ENCODE measurements around the gene TSC22D4. TPM values are rescaled to one million over a fixed set of nuclear protein-coding genes. Genes with fewer than 3 reads are reported as not detected.

Gene TSC22D4
- polyA plus RNA-seq, 2 of the 4 experiments (the other 2 are of a cell fraction), result 7.9 to 28.9 TPM

DNA sequence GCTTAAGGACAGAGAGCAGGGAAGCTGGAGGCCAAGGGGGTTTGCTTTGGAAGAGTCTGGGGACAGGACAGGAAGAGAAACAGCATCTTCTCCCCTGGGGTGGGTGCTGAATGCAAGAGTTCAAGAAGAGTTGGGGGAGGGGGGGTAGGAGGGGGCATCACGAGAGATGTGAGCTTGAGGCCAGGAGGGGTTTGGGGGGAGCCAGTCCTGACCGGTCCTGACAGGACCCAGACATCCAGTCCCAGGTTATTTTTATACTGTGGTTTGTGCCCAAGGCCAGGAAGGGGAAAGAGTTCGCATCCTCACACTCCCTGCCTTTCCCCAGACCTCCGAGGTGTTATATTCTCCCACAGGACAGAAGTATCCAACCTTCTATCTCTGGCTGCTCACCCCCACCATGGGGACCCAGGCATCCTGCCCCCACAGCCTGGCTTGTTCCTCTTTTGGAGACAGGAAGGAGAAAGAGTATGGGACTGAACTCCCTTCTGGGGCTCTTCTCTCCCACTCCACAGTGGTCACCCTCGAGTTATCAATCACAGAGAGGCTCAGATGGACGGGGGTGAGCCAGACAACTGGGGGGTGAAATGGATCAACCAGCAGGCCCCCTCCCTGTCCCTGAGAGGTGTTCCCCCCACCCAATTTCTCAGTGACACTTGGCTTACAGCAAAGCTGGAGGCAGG, 2.8 kb downstream of the TSC22D4 start:
- Histone ChIP-seq H3K27ac (no peak overlapping the region), H3K4me3 (no peak overlapping the region), H3K4me1 (peaks cover 33% of the 10 kb centered on the region), H3K4me2 (peak overlapping the region; percentile 74), H3K9me3 (no peaks in the 10 kb centered on the region)
- 51% methylated on average over 6 of the region's 6 CpGs for WGBS (ENCODE audit: missing lambda C conversion rate)
- no peak for ATAC-seq
- no peak for DNase-seq (ENCODE audit: low read depth in 1 of 2, low spot score in 1 of 2)
- ChIA-PET CTCF (interaction anchor here (0.6 to 8.5 kb wide), 8 partner anchors 8 to 370 kb away, joined by 3 to 127 read pairs (median 4); no protein-coding TSS in a partner anchor), POLR2A (no interaction called here)
- TF ChIP-seq, protein P1, sequence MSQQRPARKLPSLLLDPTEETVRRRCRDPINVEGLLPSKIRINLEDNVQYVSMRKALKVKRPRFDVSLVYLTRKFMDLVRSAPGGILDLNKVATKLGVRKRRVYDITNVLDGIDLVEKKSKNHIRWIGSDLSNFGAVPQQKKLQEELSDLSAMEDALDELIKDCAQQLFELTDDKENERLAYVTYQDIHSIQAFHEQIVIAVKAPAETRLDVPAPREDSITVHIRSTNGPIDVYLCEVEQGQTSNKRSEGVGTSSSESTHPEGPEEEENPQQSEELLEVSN (IDR thresholded peaks at IDR 0.05; ENCODE audit: borderline replicate concordance, low read depth), result no peak
- TF ChIP-seq JUN (IDR thresholded peaks at IDR 0.05) (no peak), EHMT2 (IDR thresholded peaks at IDR 0.05; ENCODE audit: low read depth) (no peak), MAZ (IDR thresholded peaks at IDR 0.05; ENCODE audit: borderline replicate concordance, low read depth, low read length) (no peak), NPAS2 (CRISPR knock-in tag; IDR thresholded peaks at IDR 0.05; ENCODE audit: borderline replicate concordance) (no peak), CBX2 (IDR thresholded peaks at IDR 0.05; ENCODE audit: borderline replicate concordance, low read depth) (no peak), ZFP36 (IDR thresholded peaks at IDR 0.05; ENCODE audit: borderline replicate concordance, partially characterized antibody) (no peak), CHD2 (IDR thresholded peaks at IDR 0.05; ENCODE audit: low read length, partially characterized antibody) (no peak), POLR2AphosphoS2 (conservative IDR thresholded peaks at IDR 0.05; ENCODE audit: low read length) (no peak), KDM5A (IDR thresholded peaks at IDR 0.05) (no peak), CHD4 (IDR thresholded peaks at IDR 0.05; ENCODE audit: borderline replicate concordance) (no peak), EP300 (IDR thresholded peaks at IDR 0.05) (no peak), CBX8 (IDR thresholded peaks at IDR 0.05) (no peak), FOXS1 (CRISPR knock-in tag; IDR thresholded peaks at IDR 0.05) (no peak), MYC (IDR thresholded peaks at IDR 0.05; ENCODE audit: borderline replicate concordance, low read length) (no peak), TP53 (CRISPR knock-in tag; IDR thresholded peaks at IDR 0.05) (no peak)
- TF ChIP-seq, protein P2, sequence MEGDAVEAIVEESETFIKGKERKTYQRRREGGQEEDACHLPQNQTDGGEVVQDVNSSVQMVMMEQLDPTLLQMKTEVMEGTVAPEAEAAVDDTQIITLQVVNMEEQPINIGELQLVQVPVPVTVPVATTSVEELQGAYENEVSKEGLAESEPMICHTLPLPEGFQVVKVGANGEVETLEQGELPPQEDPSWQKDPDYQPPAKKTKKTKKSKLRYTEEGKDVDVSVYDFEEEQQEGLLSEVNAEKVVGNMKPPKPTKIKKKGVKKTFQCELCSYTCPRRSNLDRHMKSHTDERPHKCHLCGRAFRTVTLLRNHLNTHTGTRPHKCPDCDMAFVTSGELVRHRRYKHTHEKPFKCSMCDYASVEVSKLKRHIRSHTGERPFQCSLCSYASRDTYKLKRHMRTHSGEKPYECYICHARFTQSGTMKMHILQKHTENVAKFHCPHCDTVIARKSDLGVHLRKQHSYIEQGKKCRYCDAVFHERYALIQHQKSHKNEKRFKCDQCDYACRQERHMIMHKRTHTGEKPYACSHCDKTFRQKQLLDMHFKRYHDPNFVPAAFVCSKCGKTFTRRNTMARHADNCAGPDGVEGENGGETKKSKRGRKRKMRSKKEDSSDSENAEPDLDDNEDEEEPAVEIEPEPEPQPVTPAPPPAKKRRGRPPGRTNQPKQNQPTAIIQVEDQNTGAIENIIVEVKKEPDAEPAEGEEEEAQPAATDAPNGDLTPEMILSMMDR (IDR thresholded peaks at IDR 0.05), result no peak
- TF ChIP-seq, protein P3, sequence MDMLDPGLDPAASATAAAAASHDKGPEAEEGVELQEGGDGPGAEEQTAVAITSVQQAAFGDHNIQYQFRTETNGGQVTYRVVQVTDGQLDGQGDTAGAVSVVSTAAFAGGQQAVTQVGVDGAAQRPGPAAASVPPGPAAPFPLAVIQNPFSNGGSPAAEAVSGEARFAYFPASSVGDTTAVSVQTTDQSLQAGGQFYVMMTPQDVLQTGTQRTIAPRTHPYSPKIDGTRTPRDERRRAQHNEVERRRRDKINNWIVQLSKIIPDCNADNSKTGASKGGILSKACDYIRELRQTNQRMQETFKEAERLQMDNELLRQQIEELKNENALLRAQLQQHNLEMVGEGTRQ (IDR thresholded peaks at IDR 0.05), result no peak
- no peak for FAIRE-seq

DNA sequence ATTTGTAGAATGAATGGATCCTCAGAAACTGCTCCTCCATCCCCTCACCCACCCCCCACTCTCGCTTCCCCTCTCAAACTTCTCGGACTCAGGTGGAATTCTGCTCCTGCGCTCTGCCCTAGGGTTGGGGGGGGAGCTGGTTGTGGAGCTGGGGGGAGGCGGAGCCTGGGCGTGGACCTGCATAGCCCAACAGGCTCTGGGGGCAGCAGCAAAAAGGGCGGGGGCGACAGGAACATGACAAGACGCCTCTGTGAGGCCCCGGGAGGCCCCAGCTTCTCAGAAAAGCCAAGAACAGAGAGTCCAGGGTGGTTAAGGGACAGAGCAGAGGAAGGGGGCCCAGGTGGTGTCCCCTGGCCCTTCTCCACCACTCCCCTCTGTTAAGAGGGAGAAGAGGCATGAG, 3.5 kb downstream of the TSC22D4 start:
- Histone ChIP-seq H3K4me2 (0 out of 3 replicates have a peak overlapping the region, but pooled peaks have one; percentile 74), H3K27ac (no peak overlapping the region), H3K9me3 (no peaks in the 10 kb centered on the region), H3K4me3 (no peak overlapping the region), H3K4me1 (peaks cover 33% of the 10 kb centered on the region)
- FAIRE-seq (no peak), DNase-seq (ENCODE audit: low read depth in 1 of 2, low spot score in 1 of 2) (no peak), ATAC-seq (no peak)
- WGBS (ENCODE audit: missing lambda C conversion rate), result 97% methylated on average over 9 of the region's 9 CpGs
- POLR2A ChIA-PET, result no interaction called here
- CTCF ChIA-PET, result interaction anchor here (0.6 to 8.5 kb wide), 8 partner anchors 7 to 219 kb away, joined by 3 to 127 read pairs (median 4); no protein-coding TSS in a partner anchor
- TF ChIP-seq POLR2A (IDR thresholded peaks at IDR 0.05; ENCODE audit: low read length) (no peak), KDM1A (IDR thresholded peaks at IDR 0.05; ENCODE audit: low read depth) (no peak), FOSL2 (IDR thresholded peaks at IDR 0.05) (no peak), FOSL2 (CRISPR knock-in tag; IDR thresholded peaks at IDR 0.05) (no peak), MAZ (IDR thresholded peaks at IDR 0.05; ENCODE audit: borderline replicate concordance, low read depth, low read length) (no peak), HDAC2 (IDR thresholded peaks at IDR 0.05) (no peak), FOSB (CRISPR knock-in tag; IDR thresholded peaks at IDR 0.05) (no peak), CHD4 (IDR thresholded peaks at IDR 0.05; ENCODE audit: borderline replicate concordance) (no peak), JUNB (IDR thresholded peaks at IDR 0.05) (no peak), SREBF2 (IDR thresholded peaks at IDR 0.05) (no peak), NFE2L2 (conservative IDR thresholded peaks at IDR 0.05; ENCODE audit: low read length) (no peak), GATA3 (IDR thresholded peaks at IDR 0.05; ENCODE audit: borderline replicate concordance) (no peak), KDM5A (IDR thresholded peaks at IDR 0.05) (no peak)
- TF ChIP-seq, protein P4, sequence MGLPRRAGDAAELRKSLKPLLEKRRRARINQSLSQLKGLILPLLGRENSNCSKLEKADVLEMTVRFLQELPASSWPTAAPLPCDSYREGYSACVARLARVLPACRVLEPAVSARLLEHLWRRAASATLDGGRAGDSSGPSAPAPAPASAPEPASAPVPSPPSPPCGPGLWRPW (IDR thresholded peaks at IDR 0.05), result no peak
- TF ChIP-seq, protein P5, sequence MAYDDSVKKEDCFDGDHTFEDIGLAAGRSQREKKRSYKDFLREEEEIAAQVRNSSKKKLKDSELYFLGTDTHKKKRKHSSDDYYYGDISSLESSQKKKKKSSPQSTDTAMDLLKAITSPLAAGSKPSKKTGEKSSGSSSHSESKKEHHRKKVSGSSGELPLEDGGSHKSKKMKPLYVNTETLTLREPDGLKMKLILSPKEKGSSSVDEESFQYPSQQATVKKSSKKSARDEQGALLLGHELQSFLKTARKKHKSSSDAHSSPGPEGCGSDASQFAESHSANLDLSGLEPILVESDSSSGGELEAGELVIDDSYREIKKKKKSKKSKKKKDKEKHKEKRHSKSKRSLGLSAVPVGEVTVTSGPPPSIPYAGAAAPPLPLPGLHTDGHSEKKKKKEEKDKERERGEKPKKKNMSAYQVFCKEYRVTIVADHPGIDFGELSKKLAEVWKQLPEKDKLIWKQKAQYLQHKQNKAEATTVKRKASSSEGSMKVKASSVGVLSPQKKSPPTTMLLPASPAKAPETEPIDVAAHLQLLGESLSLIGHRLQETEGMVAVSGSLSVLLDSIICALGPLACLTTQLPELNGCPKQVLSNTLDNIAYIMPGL (CRISPR knock-in tag; IDR thresholded peaks at IDR 0.05; ENCODE audit: borderline replicate concordance), result no peak
- TF ChIP-seq, protein P6, sequence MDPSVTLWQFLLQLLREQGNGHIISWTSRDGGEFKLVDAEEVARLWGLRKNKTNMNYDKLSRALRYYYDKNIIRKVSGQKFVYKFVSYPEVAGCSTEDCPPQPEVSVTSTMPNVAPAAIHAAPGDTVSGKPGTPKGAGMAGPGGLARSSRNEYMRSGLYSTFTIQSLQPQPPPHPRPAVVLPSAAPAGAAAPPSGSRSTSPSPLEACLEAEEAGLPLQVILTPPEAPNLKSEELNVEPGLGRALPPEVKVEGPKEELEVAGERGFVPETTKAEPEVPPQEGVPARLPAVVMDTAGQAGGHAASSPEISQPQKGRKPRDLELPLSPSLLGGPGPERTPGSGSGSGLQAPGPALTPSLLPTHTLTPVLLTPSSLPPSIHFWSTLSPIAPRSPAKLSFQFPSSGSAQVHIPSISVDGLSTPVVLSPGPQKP (IDR thresholded peaks at IDR 0.05; ENCODE audit: low read depth, low read length), result no peak

Data from A549 (cell line).